GM21576 (cell line): ENCODE data around the gene STEAP3.

Source experiments
- ATAC-seq: cut with Tn5 transposase; IDR thresholded peaks from one replicate; pipeline ENCODE4 v1.9.1; 2021; ENCODE audit warnings: mild to moderate bottlenecking, moderate library complexity; ENCODE audit not compliant: unreplicated experiment

Gene STEAP3

DNA sequence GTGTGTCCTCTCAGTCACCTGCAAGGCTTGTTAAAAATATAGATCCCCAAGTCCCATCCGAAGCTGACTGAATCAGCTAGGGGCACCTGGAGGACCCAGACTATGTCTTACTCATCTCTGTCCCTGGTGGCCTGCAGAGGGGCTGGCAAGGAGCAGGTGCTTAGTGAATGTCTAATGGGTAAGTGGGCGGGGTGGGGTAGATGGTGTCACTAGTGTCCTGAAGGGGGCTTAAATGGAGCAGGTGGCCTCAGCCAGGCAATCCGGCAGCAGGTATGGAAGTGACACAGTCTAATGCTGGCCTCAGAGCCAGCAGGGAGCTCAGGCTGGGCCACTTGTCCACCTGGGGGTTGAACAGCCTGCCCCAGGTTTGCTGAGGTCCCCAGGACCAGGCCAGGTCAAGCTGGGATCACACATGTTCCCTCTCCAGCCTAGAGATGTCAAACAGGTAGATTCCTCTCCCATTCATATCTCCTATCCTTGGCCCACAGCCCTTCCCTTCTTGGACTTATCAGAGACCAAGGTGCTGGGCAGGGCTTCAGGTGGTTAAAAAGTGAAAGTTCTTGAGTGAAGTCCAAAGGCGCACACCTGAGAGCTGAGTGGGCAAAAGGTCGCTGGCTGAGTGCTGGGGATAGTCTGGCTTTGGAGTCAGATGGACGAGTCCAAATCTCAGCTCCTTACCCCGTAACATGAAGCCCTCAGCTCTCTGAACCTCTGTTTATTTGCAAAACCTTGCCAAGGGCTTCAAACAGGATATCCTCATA is 1.7 kb downstream of the STEAP3 start:
- no peak for ATAC-seq

GRCh38 chr2:119225926-119226325 is 2.3 kb downstream of the STEAP3 start:
- no peak for ATAC-seq

DNA sequence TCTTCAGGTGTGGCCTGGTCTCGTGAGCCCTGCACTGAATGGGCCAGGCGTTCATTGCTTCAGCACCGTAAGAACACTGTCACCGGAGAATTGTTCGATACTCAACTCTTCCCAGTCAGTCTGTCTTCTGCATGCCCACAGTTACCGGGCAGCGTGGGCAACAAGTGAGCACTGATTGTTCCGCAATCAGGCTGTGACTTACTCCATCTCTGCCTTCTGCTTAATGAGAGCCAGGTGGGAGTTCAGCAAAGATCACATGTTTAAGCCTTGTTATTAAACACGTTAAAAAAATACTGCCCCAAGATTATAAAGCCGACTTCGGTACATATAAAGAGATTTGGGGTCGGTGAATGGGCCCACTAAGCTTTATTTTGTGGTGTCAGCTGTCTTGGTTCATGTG is 3.7 kb downstream of the STEAP3 start:
- no peak for ATAC-seq

GRCh38 chr2:119228136-119228535 is 4.5 kb downstream of the STEAP3 start:
- ATAC-seq: no peak

GRCh38 chr2:119228964-119229363 is 5.3 kb downstream of the STEAP3 start:
- no peak for ATAC-seq

DNA sequence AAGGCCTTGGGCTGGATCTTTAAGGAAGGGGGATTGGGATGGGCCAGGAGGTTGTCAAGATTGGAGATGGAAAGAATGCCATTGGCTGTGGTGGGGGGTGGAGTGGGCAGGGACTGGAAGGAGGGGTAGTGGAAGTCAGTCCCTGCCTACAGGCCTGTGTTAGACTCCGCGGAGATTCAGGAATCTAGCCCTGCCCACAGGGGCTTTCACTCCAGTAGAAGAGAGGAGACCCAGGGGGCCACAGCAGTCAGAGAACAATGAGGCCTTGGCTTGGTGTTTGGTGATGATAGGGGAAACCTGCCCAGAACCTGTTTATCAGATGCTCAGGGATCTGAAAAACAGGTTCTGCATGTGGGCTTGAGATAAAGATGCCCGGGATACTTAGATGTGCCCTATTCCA is 6.1 kb downstream of the STEAP3 start:
- ATAC-seq: no peak

DNA sequence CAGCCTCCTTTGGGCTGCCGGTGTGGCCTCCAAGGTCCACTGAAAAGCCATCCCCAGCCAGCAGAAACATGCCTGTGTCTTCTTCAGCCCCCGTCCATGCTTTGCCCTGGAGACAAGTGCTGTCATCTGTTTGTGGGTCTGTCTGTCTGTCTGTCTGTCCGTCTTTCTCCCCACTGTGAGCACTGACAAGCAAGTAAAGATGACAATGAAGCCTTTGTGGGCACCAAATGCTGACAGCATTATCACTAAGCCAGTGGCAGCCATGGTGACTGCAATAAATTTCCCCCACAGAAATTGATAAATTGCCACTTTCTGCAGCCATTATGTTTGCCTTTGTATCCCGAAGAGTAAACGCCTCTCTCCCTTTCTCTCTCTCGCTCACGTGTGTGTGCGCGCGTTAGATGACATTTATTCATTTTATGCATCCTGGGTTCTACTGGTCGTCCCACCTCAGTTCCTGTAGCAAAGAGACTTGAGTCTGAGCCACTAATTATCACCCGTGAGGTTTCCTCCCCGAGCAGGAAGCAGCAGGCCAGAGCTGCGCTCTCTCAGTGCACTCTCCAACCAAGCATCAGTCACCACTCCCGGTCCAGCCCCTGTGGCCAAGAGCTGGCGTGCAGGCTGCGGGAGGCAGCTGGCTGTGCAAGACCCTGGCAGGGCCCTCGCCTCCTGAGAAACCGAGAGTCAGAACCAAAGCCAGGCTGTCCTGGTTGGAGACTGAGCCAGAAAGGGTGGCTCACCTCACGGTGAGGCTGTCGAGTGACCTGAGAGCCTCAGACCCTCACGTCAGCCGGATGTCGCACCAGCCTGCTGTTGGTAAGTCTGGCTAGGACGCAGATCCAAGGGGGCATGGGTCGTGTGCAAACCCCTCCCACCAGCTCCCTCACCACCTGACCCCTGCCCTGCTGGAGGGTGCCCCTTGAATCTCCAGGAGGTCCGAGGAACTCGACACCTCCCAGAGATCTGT is 6.9 kb downstream of the STEAP3 start:
- no peak for ATAC-seq

GRCh38 chr2:119231975-119232665 is 8.5 kb downstream of the STEAP3 start:
- ATAC-seq: peak; percentile 48

GRCh38 chr2:119232666-119232993 is 9.0 kb downstream of the STEAP3 start:
- ATAC-seq: peak; percentile 35

DNA sequence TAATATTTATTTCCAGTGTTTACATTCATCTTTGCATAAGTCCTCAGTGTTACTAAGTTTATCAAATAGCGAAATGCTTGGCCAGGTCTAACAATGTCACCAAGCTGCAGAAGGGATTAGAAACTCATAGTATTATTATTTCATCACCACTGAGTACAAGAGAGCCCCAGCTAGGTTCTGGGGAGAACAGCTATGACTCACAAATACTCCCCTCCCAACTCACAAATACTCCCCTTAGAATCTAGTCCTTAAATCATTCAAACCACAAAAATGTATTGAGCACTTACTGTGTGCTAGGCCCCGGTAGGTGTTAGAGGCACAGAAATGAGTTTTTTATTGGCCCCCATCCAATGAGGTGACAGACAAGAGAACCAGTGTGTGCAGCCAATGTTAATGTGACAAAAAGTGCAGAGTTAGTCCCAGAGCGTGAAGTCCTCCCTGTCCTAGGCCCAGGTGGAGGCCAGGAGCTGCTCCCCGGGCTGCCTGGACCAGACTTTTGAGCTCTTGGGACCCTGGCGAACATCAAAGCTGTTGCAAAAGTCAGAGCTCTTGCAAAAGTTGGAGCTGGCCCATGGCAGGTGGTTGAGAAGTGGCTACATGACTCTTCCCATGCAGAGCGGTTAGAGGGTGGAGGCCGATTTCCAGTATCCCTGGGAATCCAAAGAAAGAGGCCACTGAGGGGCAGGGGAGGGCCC is 9.8 kb downstream of the STEAP3 start:
- ATAC-seq: peak; percentile 32

DNA sequence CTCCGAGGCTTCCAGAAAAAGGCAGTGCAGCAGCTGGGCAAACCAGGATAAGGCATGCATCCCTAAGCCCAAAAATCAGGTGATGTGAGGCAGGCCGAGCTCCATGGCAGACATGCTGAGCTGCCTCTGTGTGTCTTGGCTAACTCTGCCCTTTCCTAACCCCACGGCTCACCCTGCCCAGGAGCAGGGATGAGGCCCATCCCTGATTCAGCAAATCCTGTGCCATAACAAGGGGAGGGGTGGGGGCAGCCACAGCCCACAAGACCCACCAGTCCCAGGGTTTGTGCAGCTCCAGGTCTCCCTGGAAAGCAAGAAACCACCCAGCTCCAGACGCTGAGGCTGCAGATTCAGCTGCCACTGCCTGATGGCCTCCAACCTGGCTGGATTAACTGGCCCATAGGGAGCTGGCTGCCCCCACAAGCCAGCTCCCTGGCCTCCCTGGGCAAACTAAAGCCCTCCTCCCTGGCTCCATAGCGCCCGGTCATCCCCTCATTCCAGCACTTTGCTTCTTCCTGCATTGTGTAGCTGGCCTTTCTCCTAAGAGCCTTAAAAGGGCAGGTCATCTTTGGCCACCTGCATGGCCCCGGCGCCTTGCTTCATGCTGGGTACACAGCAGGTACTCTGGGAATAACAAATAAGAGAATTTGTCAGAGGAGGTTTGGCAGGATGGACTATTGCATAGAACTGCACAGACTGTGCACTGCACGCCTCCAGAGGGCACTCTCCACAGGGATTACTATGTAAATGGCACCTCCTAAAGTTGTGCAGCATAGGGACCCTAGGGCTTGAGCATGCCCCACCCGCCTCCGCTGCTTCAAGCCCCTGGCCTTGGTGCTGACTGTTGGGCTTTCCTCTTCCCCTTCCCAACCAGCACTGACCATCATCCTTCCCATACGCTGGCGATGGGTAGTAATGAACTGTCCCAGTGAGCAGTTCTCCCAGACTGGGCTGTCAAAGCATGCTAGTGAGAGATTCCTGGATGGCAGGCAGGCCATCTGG is 10.7 kb downstream of the STEAP3 start:
- no peak for ATAC-seq

GRCh38 chr2:119236796-119237195 is 13.2 kb downstream of the STEAP3 start:
- ATAC-seq: no peak

GRCh38 chr2:119240311-119241204 is 16.9 kb downstream of the STEAP3 start:
- no peak for ATAC-seq

GRCh38 chr2:119241205-119241532 is 17.5 kb downstream of the STEAP3 start:
- ATAC-seq: no peak

GRCh38 chr2:119242276-119243119 is 18.9 kb downstream of the STEAP3 start:
- no peak for ATAC-seq

- no peak for ATAC-seq
These were observed 20.0 kb downstream of the STEAP3 start for GRCh38 chr2:119243621-119244020.

DNA sequence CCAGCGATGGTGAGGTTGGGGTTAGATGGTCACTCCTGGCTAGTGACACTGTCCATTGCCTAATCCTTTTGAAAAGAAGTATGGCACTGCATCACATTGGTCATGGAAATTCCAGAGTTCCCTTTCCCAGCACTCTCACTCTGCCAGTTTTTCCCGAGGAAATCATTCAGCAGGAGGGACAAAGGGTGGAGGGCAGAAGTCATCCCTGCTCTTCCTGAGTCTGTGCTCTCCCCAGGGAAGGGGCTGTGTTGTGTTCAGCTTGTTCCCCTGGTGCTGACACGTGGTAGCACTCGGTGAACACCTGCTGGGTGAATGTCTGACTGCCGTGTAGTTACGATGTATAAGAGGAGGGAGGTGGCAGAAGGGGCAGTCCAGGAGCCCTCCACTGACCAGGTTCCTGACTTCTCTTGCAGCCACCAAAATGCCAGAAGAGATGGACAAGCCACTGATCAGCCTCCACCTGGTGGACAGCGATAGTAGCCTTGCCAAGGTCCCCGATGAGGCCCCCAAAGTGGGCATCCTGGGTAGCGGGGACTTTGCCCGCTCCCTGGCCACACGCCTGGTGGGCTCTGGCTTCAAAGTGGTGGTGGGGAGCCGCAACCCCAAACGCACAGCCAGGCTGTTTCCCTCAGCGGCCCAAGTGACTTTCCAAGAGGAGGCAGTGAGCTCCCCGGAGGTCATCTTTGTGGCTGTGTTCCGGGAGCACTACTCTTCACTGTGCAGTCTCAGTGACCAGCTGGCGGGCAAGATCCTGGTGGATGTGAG is 21.6 kb downstream of the STEAP3 start:
- no peak for ATAC-seq
